Measurements from ENCODE around the gene GPC6.

DNA sequence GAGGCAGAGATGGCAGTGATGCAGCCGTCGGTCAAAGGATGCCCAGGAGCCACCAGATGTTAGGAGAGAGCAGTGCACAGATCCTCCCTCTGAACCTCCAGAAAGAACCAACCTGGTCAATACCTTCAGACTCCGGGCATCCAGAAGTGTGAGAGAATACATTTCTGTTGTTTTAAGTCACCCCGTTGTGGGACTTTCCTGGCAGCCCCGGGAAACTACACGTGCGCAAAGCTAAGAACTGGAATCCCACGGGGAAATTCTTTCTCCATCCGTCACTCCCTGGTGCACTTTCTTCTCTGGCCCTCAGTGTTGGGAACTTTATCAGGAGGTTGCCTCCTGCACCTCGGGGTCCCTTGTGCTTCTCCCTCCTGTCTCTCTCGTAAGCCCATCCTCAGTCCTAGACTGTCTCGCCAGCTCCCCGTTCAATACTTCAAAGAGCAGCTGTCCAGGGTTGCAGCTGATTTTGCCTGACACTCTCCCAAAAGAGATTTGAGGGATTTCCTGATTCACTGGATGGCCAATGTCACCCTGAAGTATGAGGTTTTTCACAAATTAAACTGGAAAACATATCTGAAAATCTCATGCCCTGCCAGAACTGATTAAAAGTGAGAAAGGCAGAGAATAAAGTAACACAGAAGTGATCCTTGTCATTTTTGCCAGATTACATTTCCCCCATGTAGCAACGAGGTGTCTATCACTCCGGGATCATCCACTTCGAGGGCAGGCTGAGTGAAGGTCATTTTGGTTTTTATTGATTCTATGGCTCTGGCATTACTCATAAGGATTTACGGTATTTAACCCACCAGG is 1116.0 kb downstream of the GPC6 start:
- TF ChIP-seq CTCF (conservative IDR thresholded peaks at IDR 0.05) (no peak), EZH2 (IDR thresholded peaks at IDR 0.05; ENCODE audit: low read depth) (no peak)
